GM10248 (cell line): ENCODE results near the gene ASPSCR1.

ENCODE experiments used
- CTCF ChIA-PET: fragments of 300-600 bp; sonication (Branson Sonifier 250); formaldehyde crosslinking; extraction: SDS; loops from one replicate; lab custom pipeline; 2021; ENCODE audit warnings: antibody characterized with exemption; lab: Yijun Ruan, JAX
- POLR2A ChIA-PET: fragments of 350-650 bp; sonication (Branson Sonifier 250); formaldehyde crosslinking; extraction: SDS; loops from one replicate; lab custom pipeline; 2020; ENCODE audit warnings: antibody characterized with exemption; lab: Yijun Ruan, JAX
- DNase-seq: peaks from one replicate; pipeline ENCODE4 v3.0.0; 2012; ENCODE audit errors: extremely low spot score
- CTCF ChIP-seq: IDR thresholded peaks from 2 replicates; pipeline ENCODE4 v1.5.1; 2012; ENCODE audit warnings: mild to moderate bottlenecking, low read depth; ENCODE audit errors: extremely low read depth, missing control alignments, control extremely low read depth

ASPSCR1 gene

GRCh38 chr17:82042649-82043048 is 65.2 kb downstream of the ASPSCR1 start:
- ChIA-PET POLR2A (interaction anchor here (0.7 kb wide), 1 partner anchor 9 kb away, joined by 4 read pairs; the partner anchor contains the start of genes GPS1 and RFNG), CTCF (interaction anchor here (1.4 to 5.6 kb wide), 2 partner anchors 12 to 16 kb away, joined by 5 to 67 read pairs; partner anchors contain the start of genes CENPX and LRRC45)
- TF ChIP-seq CTCF = no peak
- DNase-seq = no peak

DNA sequence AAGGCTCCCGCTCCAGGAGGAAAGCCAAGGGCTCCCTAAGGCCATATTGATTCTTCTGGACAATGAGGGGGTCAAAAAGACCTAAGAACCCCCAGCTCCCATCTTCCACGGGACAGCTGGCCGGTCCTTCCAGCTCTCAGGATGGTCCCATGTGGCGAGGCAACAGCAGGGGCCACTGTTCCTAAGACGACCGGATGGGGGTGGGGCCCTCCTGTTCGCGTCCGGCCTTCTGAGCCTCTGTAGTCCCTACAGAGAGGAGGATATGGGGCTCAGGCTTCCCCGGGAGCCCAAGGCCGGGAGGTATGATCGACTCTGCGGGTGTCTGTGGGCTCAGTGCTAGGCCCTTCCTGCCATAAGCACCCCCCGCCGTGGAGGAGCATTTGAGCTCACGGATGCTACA is 66.1 kb downstream of the ASPSCR1 start:
- TF ChIP-seq CTCF = no peak
- DNase-seq = no peak
- POLR2A ChIA-PET = no interaction called here
- CTCF ChIA-PET = interaction anchor here (1.4 to 1.7 kb wide), 2 partner anchors 13 to 84 kb away, joined by 4 to 5 read pairs; no protein-coding TSS in a partner anchor

- TF ChIP-seq CTCF = no peak
- POLR2A ChIA-PET = no interaction called here
- CTCF ChIA-PET = no interaction called here
- DNase-seq = no peak
Observed at GRCh38 chr17:82045936-82046484, 68.6 kb downstream of the ASPSCR1 start.

GRCh38 chr17:82046903-82047302 is 69.5 kb downstream of the ASPSCR1 start:
- ChIA-PET CTCF (interaction anchor here (1.0 kb wide), 1 partner anchor 10 kb away, joined by 3 read pairs; the partner anchor contains the start of gene DCXR), POLR2A (no interaction called here)
- TF ChIP-seq CTCF = no peak
- no peak for DNase-seq

DNA sequence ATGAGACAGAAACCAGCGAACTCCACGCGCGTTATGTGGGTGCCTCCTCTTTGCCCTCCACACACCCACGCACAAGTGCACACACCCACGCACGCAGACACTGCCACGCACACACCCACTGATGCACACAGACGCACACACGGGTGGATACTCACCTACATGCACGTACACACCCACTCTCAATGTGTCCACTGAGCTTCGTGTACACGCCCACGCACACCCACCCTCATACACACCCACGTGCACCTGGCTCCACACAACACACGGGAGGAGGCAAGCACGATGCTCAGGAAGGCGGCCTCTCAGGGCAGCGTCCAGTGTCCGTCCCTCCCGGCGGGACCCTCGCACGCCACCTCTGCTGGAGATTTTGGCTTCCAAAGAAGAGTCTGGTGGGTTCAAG is 70.0 kb downstream of the ASPSCR1 start:
- no peak for DNase-seq
- ChIA-PET POLR2A (no interaction called here), CTCF (interaction anchor here (1.0 kb wide), 1 partner anchor 10 kb away, joined by 3 read pairs; the partner anchor contains the start of gene DCXR)
- TF ChIP-seq CTCF = no peak

DNA sequence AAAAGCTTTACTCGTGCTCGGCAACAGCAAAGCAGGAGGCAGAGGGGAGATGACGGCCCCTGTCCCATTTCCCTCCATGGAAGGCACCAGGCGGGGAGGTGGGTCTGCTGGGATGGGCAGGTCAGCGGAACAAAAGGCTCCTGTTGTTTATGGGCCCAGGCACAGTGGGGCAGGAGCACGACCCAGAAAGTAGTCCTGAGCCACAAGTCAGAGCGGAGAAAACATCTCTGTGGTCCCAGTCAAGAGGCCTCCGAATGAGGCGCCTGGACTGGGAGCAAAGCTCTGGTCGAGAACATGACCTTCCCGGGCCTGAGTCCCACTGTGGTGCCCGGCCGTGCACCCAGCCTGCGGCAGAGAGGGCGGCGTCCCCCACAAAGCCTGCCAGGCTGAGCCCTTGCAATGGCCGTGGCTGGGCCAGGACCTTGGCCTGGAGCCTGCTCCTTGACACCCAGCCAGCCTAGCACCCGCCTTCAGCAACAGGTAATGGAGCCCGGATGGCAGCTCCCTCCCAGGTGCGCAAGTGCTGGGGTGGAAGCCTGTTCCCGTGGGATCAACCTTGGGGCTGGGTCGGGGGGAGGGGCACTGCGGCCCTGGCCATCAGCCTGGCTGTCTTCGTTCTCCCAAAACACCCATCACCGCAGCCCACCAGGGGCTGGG is 70.6 kb downstream of the ASPSCR1 start:
- ChIA-PET CTCF (no interaction called here), POLR2A (no interaction called here)
- no peak for DNase-seq
- no peak for TF ChIP-seq CTCF
